ENCODE data around the gene BRD7.

Gene BRD7

DNA sequence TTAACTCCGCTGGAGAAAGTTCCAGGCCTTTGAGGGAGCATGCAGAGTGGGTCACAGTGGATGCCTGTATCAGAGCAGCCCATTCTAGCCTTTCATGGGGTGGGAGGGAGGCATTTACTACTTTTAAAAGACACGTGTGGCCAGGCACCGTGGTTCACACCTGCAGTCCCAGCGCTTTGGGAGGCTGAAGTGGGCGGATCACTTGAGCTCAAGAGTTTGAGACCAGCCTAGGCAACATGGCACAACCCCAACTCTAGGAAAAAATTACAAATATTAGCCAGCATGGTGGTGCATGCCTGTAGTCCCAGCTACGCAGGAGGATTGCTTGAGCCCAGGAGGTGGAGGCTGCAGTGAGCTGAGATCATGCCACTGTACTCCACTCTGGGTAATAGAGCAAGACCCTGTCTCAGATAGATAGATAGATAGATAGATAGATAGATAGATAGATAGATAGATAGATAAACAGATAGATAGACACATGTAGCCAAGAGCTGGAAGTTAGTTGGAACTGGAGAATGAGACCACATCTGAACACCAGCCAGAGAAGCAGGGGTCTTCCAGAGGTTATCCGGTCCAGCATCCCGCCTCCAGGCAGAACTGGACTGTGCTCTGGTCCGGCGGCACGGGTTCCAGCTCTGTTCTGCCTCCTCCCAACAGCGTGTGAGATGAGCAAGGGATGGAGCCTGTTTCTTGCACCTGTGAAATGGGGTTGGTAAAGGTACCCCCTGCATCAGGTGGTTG lies 98.8 kb downstream of the BRD7 start:
- DNase-seq, result no peak

DNA sequence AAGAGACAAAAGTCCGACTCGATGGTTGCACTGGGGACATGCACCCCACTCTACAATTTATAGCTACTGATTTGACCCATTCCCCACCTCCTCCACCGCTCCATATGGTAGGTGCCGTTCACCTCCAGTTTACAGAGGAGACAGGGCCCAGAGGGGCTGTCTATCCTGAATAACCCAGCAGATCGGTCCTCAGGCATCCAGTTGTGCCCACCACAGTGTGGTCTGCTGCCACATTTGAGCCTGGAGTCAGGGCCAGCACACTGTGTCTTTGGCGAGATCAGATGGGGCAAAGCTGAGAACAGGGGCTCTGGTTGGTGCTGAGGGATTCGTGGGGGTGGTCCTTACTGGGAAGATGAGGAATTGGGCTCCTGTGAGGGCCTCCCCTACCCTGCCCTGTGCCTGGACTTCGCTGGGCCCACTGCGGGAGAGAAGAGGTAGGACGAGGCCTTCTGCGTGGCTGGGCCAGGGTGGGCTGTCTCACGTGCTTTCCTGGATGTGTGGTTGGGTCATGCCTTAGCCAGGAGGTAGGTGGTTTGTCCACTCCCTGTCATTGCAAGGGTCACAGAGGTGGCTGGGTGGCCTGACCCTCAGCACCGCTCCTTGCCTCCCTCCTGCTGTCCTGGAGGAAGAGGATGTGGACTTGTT lies 99.6 kb downstream of the BRD7 start:
- DNase-seq, result no peak

DNA sequence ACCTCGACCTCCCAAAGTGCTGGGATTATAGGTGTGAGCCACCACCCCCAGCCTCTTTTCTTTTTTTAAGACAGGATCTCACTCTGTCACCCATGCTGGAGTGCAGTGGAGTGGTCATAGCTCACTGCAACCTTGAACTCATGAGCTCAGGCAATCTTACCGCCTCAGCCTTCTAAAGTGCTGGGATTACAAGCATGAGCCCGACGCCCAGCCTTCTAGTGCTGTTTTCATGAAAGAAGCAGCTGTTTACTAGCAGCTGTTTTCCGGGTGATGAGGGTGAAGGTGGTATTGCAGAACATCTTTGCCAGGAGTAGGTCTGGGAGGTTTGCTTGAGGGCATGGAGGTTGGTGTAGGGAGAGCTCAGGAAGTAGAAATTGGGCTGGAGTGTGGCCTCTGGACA lies 100.4 kb downstream of the BRD7 start:
- DNase-seq, result no peak

DNA sequence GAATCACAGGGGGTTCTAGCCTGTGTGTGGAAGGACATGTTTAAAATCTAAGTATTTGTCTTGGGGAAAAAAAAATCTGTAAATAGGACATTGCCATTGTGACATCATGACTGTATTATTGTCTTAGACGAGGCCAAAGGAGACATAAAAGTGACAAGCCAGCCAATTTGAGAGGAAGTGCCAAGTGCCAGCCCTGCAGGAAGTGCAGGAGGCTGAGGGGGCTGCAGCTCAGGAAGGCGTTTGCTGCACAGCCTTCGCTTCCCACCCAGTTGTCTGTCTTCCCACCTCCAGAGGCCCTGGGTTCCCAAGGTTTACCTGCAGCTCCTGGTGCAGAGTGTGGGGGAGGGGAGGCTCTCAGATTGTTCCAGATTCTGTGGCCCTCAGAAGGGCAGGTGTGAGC lies 101.1 kb downstream of the BRD7 start:
- no peak for DNase-seq

DNA sequence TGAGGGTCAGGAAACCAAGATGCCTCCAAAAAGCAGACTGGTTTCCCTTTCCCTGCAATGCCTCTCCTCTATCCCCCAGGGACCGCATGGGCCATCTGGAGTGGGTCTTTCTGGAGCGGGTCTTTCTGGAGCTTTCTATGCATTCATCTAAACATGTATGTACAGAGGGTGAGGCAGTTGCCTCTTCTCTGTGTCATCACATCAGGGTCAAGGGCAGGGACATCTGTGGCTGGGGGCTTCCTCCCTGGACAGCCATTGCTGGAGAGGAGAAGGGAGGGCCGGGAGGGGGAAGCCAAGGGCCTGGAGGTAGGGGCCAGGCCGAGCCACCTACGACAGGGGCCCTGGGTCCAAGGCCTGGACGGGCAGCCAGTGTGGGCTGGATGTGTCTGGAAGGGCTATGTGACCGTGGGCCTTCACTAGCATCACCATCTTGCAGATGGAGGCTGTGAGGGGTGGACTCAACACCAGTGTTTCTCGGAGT lies 101.6 kb downstream of the BRD7 start:
- DNase-seq, result no peak

DNA sequence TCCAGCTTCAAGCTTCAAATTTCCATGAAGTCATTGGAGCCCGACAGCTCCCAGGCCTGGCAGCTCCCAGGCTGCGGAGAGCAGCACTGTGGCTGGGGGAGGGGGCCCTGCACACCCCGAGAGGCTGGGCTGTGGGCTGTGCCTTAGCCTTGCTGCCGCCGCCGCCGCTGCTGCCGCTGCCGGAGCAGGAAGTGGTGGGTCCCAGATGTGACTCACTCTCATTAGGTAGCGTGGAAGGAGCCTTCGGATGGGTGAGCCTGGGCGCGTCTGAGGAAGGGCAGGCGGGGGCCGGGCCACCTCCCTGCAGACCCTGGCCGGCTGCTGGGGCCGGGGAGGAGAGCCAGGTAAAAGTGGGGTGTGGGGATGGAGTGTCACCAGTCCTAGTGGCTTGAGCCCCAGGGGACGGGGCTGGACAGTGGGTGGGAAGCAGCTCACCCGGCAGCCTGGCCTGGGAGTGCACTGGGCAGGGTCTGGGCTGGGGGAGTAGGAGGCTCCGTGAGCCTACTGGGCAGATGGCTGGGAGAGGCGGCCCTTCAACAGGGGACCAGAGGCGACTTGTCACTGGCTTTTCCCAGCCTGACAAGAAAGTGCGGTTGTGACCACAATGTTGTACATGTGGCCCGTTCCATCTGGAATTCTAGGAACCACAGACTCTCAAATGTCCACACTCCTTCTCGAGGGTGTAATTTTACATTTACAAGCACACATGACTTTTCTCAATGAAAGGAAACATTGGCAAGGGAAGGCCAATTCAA lies 102.3 kb downstream of the BRD7 start, which contains the start of gene ADCY7:
ADCY7 (plus strand) TSS at position 215 of the 755 bp plus-strand sequence. CDS start 21,629 bp downstream, outside the sequence.
- DNase-seq, result peak; percentile 86
